Keratinocyte (primary cell): ENCODE data around the gene KLHL25.

Experiments used
- EZH2 ChIP-seq: IDR thresholded peaks from one replicate; pipeline ENCODE4 v1.6.1; 2012; ENCODE audit warnings: inconsistent platforms, mild to moderate bottlenecking, low read length, moderate library complexity
- TF ChIP-seq, protein P1 (sequence below), 3 experiments: IDR thresholded peaks in 1 of 3; conservative IDR thresholded peaks in 1 of 3; optimal IDR thresholded peaks in 1 of 3; 2 replicates in 2 of 3; 3 replicates in 1 of 3; pipeline versions ENCODE3 to v1.5.1; 2011; ENCODE audit warnings: low read length in 3 of 3, mild to moderate bottlenecking in 3 of 3, moderate library complexity in 2 of 3, control low read depth in 1 of 3, inconsistent platforms in 1 of 3; ENCODE audit not compliant: insufficient read depth in 2 of 3; ENCODE audit errors: extremely low read depth in 1 of 3

DNA sequence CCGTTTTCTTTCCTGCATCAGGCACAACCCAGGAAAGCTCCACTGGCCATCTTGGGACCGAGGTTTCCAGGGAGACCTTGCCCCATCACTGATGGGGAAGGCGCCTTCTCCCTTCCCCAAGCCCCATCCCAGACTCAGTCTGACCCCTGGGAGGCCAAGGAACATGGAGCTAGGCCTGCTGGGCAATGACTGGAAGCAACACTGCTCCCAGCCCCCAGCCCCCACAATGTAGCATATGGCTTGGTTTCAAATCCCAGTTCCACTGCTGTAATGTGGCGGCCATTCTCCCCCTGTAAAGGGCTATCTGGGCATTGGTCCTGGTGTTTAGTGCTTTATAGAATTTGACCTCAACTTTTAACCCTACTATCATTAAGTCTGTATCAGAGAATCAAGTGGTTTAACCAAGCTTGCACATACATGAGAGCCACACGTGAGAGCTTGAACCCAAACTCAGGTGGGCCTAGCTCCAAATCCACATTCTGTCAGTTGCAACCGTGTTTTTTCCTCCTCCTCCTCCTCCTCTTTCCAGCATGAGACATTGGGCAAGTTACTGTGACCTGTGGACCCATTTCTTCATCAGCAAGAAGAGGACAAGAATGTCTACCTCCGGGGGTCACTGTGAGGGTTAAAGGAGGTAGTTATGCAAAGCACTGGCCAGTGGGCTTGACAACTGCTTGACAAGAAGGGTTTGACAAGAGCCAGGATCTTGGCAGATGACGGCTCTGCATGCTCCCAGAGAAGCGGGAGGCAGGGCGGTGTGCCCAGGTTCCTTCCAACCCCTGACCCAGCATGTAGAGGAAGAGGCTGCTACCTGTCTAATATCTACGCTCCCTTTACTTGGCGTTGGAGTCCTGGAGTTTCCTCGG is 37.4 kb downstream of the KLHL25 start:
- TF ChIP-seq, protein P1, sequence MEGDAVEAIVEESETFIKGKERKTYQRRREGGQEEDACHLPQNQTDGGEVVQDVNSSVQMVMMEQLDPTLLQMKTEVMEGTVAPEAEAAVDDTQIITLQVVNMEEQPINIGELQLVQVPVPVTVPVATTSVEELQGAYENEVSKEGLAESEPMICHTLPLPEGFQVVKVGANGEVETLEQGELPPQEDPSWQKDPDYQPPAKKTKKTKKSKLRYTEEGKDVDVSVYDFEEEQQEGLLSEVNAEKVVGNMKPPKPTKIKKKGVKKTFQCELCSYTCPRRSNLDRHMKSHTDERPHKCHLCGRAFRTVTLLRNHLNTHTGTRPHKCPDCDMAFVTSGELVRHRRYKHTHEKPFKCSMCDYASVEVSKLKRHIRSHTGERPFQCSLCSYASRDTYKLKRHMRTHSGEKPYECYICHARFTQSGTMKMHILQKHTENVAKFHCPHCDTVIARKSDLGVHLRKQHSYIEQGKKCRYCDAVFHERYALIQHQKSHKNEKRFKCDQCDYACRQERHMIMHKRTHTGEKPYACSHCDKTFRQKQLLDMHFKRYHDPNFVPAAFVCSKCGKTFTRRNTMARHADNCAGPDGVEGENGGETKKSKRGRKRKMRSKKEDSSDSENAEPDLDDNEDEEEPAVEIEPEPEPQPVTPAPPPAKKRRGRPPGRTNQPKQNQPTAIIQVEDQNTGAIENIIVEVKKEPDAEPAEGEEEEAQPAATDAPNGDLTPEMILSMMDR (optimal IDR thresholded peaks at IDR 0.05 in 1 of 3, IDR thresholded peaks at IDR 0.05 in 1 of 3, conservative IDR thresholded peaks at IDR 0.05 in 1 of 3; ENCODE audit: extremely low read depth in 1 of 3, insufficient read depth in 2 of 3, low read length in 3 of 3) = no peak
- TF ChIP-seq EZH2 = no peak
